Measurements from ENCODE around the gene SLC44A5.
"Not testable (repeated sequence)": the region's sequence is repeated elsewhere in the genome, so short reads cannot be mapped to it uniquely, and the experiment has no call there.

SLC44A5 gene

GRCh38 chr1:75444220-75444619 lies 166.7 kb downstream of the SLC44A5 start:
- no peak for DNase-seq

- no peak for DNase-seq
Observed at GRCh38 chr1:75440274-75440673, 170.6 kb downstream of the SLC44A5 start.

GRCh38 chr1:75438355-75438754 lies 172.6 kb downstream of the SLC44A5 start:
- no peak for DNase-seq

GRCh38 chr1:75431843-75432242 lies 179.1 kb downstream of the SLC44A5 start:
- DNase-seq = no peak

GRCh38 chr1:75430526-75430925 lies 180.4 kb downstream of the SLC44A5 start:
- DNase-seq = no peak

- no peak for DNase-seq
Observed at GRCh38 chr1:75426688-75427087, 184.2 kb downstream of the SLC44A5 start.

- DNase-seq = no peak
Observed at GRCh38 chr1:75425001-75425650, 185.8 kb downstream of the SLC44A5 start.

- no peak for DNase-seq
Observed at GRCh38 chr1:75423616-75424015, 187.3 kb downstream of the SLC44A5 start.

GRCh38 chr1:75423136-75423535 lies 187.8 kb downstream of the SLC44A5 start:
- no peak for DNase-seq

- no peak for DNase-seq
Observed at GRCh38 chr1:75421371-75421770, 189.5 kb downstream of the SLC44A5 start.

GRCh38 chr1:75415187-75415586 lies 195.7 kb downstream of the SLC44A5 start:
- DNase-seq = no peak

GRCh38 chr1:75412616-75413015 lies 198.3 kb downstream of the SLC44A5 start:
- DNase-seq = no peak

GRCh38 chr1:75404681-75405080 lies 206.2 kb downstream of the SLC44A5 start:
- not testable (repeated sequence) for DNase-seq

- not testable (repeated sequence) for DNase-seq
Observed at GRCh38 chr1:75403147-75403646, 207.7 kb downstream of the SLC44A5 start.

- DNase-seq = no peak
Observed at GRCh38 chr1:75400716-75401115, 210.2 kb downstream of the SLC44A5 start.

- DNase-seq = no peak
Observed at GRCh38 chr1:75396745-75397144, 214.2 kb downstream of the SLC44A5 start.

- DNase-seq = no peak
Observed at GRCh38 chr1:75396260-75396659, 214.7 kb downstream of the SLC44A5 start.

GRCh38 chr1:75394386-75395139 lies 216.4 kb downstream of the SLC44A5 start:
- DNase-seq = no peak

- DNase-seq = no peak
Observed at GRCh38 chr1:75392278-75392677, 218.6 kb downstream of the SLC44A5 start.

- not testable (repeated sequence) for DNase-seq
Observed at GRCh38 chr1:75375476-75376447, 235.2 kb downstream of the SLC44A5 start.

- DNase-seq = no peak
Observed at GRCh38 chr1:75373542-75374159, 237.3 kb downstream of the SLC44A5 start.

- no peak for DNase-seq
Observed at GRCh38 chr1:75366595-75366994, 244.3 kb downstream of the SLC44A5 start.

- no peak for DNase-seq
Observed at GRCh38 chr1:75361260-75361659, 249.7 kb downstream of the SLC44A5 start.
